HG03095 (cell line): ENCODE results near the gene KDF1.
"Not testable (repeated sequence)": the region's sequence is repeated elsewhere in the genome, so short reads cannot be mapped to it uniquely, and the experiment has no call there.

Experiments used
- ATAC-seq: cut with Tn5 transposase; IDR thresholded peaks from one replicate; pipeline ENCODE4 v1.9.1; 2021; ENCODE audit warnings: moderate library complexity; ENCODE audit not compliant: unreplicated experiment

KDF1 gene

GRCh38 chr1:26956321-26956720 is 3.9 kb downstream of the KDF1 start:
- ATAC-seq = no peak

DNA sequence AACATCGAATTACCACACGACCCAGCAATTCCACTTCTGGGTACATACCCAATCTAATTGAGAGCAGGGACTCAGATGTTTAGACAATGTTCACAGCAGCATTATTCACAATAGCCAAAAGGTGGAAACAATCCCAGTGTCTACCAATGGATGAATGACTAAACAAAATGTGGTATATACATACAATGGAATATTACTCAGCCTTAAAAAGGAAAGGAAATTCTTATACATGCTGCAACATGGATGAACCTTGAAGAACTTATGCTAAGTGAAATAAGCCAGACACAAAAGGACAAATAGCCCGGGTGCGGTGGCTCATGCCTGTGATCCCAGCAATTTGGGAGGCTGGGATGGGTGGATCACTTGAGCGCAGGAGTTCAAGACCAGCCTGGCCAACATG is 6.9 kb downstream of the KDF1 start:
- ATAC-seq = no peak

DNA sequence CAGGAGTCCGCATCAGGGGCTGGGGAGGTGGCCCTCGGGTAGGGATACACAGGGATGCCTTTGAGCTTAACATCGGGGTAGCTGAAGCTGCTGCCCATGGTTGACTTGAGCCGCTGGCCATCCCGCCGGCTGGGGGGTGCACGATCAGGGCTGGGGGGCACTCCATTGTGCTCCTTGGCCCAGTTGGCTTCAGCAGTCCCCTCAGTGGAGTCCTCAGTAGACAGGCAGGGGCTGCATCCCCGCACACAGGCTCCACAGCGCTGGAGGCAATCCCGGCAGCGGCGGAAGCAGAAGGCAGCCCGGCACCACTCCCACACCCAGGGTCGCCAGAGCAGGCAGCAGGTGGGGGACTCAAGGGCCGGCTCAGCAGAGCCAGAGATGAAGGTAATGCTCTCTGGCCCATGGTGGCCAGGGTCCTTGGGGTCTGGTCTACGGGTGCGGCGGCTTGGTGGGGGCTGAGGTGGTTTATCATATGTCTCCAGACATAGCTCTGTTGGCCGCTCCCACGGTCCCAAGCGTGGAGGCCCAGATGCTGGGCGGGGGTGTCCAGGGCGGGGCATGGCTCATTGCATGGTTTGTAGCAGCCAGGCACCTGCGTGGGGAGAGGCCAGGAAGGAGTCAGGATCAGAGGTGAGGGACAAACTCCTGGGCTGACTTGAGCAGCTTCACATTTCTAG is 8.3 kb downstream of the KDF1 start:
- no peak for ATAC-seq

DNA sequence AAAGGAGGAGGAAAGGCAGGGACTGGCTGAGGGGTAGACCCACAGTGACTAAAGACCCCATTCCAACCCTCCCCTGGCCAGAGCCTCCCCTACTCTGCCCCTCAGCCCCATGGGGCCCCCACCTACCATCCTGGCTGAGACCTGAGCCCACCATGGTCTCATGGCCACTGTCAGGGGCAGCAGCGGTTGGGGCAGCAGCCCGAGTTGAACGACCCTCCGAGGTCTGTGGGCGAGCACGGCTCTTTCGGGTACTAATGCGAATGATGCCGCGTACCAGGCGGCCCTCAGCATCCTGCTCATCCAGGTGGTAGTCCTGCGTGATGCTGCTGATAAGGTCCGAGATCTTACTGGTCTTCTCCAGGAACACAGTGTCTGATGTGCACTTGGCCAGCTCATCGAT is 9.1 kb downstream of the KDF1 start:
- ATAC-seq = no peak

DNA sequence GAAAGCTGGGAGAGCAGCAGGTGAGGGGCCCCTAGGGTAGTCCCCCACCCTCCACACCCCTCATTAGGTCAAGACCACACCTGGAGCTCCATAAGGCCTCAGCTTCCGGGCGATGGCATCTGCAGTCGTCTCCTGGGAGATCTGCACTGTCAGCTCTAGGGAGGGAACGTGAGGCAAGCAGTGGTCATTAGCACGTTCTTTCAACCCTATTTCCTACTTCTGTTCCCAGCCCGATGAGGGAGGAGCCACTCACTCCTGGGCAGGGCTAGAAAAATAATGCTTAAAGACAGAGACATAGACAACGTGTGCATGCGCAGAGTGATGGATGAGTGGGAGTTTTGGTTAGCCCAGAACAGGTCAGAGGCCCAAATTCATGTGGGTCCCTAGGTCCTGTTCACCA is 9.7 kb downstream of the KDF1 start:
- no peak for ATAC-seq

DNA sequence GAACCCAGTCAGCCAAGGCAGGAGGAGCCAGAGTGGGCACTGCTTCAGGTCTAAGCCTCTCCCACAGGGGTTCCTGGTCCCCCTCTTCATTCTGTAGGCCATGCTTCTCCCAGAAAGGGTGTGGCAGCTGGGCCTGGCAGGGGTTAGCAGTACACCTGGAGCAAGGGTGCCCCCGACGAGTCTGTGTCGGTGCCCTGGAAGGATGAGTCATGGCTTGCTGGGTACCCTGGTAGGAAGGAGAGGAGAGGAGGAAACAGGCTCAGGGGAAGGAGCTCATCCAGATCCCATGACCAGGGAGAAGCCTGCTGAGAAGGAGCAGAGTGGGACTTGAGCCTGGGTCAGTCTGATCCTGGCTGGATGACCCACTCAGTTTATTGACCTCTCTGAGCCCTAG is 10.3 kb downstream of the KDF1 start:
- ATAC-seq = no peak

GRCh38 chr1:26949266-26949925 is 10.9 kb downstream of the KDF1 start:
- no peak for ATAC-seq

DNA sequence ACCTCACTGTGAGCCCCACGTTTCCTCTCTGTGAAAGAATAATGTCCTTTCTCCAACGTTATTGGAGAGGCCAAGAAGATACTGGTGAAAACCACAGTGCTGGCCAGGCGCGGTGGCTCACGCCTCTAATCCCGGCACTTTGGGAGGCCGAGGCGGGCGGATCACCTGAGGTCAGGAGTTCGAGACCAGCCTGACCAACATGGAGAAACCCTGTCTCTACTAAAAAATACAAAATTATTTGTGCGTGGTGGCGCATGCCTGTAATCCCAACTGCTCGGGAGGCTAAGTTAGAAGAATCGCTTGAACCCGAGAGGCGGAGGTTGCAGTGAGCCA is 11.6 kb downstream of the KDF1 start:
- ATAC-seq = not testable (repeated sequence)

GRCh38 chr1:26946270-26946669 is 14.0 kb downstream of the KDF1 start:
- ATAC-seq = no peak

DNA sequence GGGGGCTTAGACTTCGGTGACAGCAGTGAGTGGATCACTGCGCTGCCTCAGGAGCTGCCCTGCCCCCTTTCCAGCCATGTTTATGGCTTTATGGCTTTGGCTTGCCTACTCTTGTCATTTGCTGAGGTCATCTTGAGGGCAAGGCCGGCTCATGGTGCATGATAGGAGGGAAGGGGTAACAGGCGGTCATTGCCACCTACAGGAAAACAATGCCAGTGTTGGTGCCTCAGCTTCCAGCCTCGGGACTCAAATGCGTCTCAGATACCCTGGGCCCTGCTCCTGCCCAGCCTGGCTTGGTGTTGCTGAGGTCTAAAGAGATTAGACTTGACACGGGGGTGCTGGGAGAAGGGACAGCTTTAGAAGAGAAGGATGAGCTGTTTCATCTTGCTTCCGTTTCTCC is 14.5 kb downstream of the KDF1 start:
- no peak for ATAC-seq

- no peak for ATAC-seq
Measured at GRCh38 chr1:26945138-26945537, 15.1 kb downstream of the KDF1 start.

DNA sequence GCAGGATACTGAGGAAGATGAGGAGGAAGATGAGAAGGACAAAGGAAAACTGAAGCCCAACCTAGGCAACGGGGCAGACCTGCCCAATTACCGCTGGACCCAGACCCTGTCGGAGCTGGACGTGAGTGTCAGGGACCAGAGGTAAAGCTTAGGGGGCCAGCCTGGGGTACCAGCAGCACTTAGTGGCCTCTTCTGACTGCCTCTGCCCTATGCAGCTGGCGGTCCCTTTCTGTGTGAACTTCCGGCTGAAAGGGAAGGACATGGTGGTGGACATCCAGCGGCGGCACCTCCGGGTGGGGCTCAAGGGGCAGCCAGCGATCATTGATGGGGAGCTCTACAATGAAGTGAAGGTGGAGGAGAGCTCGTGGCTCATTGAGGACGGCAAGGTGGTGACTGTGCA is 17.6 kb downstream of the KDF1 start:
- ATAC-seq = no peak

GRCh38 chr1:26941311-26941710 is 19.0 kb downstream of the KDF1 start:
- ATAC-seq = no peak

DNA sequence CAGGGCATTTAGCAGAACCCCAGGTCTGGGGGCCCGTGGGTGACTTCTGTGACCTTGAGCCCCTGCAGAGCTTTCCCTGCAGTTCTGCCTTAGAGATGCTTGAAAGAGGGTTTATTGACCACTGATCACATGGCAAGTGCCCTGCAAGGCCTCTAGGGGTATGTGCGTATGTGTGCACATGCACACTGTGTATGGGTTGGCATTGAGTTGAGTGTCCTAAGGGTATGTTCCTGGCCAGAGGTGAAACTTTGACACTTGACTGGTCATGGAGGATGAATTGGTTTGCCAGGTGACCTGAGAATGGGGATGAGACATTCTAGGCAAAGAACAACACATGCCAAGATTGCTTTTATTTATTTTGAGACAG is 21.6 kb downstream of the KDF1 start:
- no peak for ATAC-seq

- no peak for ATAC-seq
Measured at GRCh38 chr1:26938004-26938658, 22.1 kb downstream of the KDF1 start.

DNA sequence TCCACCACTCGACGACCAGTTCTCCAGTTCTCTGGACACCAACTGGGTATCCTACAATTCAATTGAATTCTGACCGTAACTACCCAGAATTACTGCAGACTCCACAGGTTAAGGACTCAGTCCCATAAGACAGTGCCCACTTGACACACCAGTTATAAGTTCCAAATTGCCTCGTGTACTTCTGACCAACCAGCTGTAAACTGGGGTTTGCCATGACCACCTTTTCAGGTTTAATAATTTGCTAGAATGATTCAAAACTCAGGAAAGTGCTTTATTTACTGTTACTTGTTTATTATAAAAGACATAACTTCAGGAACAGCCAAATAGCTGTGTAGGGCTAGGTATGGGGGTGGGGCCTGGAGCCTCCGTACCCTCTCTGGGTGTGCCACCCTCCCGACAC is 23.4 kb downstream of the KDF1 start:
- no peak for ATAC-seq

GRCh38 chr1:26932531-26932930 is 27.7 kb downstream of the KDF1 start:
- ATAC-seq = no peak

- ATAC-seq = no peak
Measured at GRCh38 chr1:26923711-26924110, 36.6 kb downstream of the KDF1 start.

DNA sequence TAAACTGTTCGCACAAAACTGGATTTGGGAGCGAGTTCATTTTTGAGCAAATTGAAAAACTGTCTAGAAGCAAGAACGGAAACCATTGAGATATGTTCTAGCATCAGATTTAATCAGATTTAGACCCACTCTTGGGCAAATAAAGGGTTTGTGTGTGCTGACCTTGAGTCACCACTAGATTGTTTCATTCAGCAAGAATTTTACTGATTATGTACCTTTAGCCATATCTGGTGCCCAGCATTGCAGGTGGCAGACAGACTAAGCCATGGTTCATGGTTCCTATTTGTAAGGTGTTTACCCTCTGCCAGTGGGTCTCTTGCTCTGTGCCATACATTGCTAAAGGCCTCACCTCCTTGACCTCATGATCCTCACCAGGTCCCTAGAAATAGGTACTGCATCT is 37.4 kb downstream of the KDF1 start:
- ATAC-seq = no peak

DNA sequence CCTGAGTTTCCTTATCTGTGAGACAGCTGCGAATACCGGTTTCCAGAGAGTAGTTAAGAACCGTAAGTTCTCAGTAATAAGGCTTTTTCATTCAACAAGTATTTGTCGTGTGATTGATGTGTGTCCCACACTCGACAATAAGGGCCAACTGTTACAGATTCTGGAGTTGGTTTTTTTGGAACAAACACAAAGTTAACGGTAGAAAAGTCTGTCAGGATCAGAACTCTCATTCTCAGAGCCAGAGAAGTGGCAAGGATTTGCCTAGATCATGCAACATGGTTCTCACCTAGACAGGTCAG is 37.9 kb downstream of the KDF1 start:
- ATAC-seq = no peak

DNA sequence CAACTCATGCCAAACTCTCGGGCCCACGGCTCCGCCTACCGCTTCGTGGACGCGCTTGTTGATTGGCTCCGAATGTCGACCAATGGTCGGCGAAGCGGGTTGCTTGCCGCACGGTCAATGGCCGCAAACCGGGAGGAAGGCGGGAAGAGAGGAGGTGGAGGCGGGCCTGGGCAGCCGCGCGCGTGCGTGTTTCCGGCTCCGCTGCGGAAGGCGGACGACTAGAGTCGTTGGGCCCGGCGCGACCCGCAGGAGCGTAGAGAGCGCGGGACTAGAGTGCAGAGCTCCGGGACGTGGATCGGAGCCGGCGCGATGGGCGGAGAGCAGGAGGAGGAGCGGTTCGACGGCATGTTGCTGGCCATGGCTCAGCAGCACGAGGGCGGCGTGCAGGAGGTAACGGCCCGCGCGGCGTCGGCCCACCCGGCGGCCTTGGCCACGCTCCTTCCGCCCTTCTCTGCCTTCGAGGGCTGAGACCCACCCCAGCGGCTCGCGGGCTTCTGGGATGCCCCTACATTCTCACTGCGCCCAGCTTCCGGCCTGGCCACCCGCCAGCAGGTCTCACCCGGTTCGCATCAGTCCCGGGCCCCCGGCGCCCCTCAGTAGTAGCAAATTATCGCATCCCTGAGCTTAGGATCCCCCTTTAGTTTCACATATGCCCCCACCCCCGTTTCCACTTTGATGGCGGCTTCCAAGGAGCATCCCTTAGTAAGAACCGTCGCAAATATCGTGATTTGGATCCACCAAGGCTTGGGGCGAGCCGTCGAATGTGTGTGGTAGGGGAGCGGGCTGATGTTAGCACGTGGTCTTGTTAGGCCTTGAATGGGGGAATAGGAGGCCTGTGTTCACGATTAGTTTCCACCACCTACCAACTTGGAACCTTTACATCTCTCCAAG is 38.5 kb downstream of the KDF1 start, which contains the start of gene NUDC:
NUDC (plus strand) TSS at position 204 of the 891 bp plus-strand sequence; CDS start at position 310, 106 bp downstream.
- ATAC-seq = peak; percentile 93

GRCh38 chr1:26921126-26921539 is 39.1 kb downstream of the KDF1 start:
- ATAC-seq = peak; percentile 16
